Keratinocyte (primary cell): ENCODE data around the gene KRTAP5-8.

Source experiments
- CTCF ChIP-seq, 3 experiments: IDR thresholded peaks in 1 of 3; conservative IDR thresholded peaks in 1 of 3; optimal IDR thresholded peaks in 1 of 3; 2 replicates in 2 of 3; 3 replicates in 1 of 3; pipeline versions ENCODE3 to v1.5.1; 2011; ENCODE audit warnings: low read length in 3 of 3, mild to moderate bottlenecking in 3 of 3, moderate library complexity in 2 of 3, control low read depth in 1 of 3, inconsistent platforms in 1 of 3; ENCODE audit not compliant: insufficient read depth in 2 of 3; ENCODE audit errors: extremely low read depth in 1 of 3
- EZH2 ChIP-seq: IDR thresholded peaks from one replicate; pipeline ENCODE4 v1.6.1; 2012; ENCODE audit warnings: inconsistent platforms, mild to moderate bottlenecking, low read length, moderate library complexity

- no peak for TF ChIP-seq CTCF (optimal IDR thresholded peaks at IDR 0.05 in 1 of 3, IDR thresholded peaks at IDR 0.05 in 1 of 3, conservative IDR thresholded peaks at IDR 0.05 in 1 of 3; ENCODE audit: extremely low read depth in 1 of 3, insufficient read depth in 2 of 3, low read length in 3 of 3)
- no peak for TF ChIP-seq EZH2
Observed at GRCh38 chr11:71555508-71555907, 17.7 kb downstream of the KRTAP5-8 start.
